CD14-positive monocyte (primary cell): ENCODE measurements around the gene RIMBP2. TPM values are rescaled to one million over a fixed set of nuclear protein-coding genes. Genes with fewer than 3 reads are reported as not detected.

Experiments
- DNase-seq, 3 donors: peaks; one replicate each; pipeline ENCODE4 v3.0.0-alpha.2; 2011 to 2022
- H2AFZ ChIP-seq: 2 replicates; pipeline ENCODE4 v1.6.0; 2012; ENCODE audit warnings: mild to moderate bottlenecking, low read depth, low read length, inconsistent platforms; ENCODE audit not compliant: insufficient read depth, poor library complexity, severe bottlenecking
- H3K27ac ChIP-seq, 2 donors: 1 replicate in 1 of 2; 2 replicates in 1 of 2; pipeline ENCODE4 v1.5.1; 2012 to 2013; ENCODE audit warnings: low read length in 2 of 2, control low read depth in 1 of 2, inconsistent platforms in 1 of 2, low read depth in 1 of 2, mild to moderate bottlenecking in 1 of 2
- H3K27me3 ChIP-seq, 2 donors: one replicate each; pipeline versions ENCODE4 v1.6.0 to v1.6.1; 2011 to 2013; ENCODE audit warnings: low read length in 2 of 2; ENCODE audit not compliant: control insufficient read depth in 2 of 2, insufficient read depth in 2 of 2
- H3K36me3 ChIP-seq, 2 donors: replicated peaks in 1 of 2; 1 replicate in 1 of 2; 2 replicates in 1 of 2; pipeline versions ENCODE4 v1.5.1 to v1.6.1; 2012 to 2013; ENCODE audit warnings: low read length in 2 of 2, control low read depth in 1 of 2, inconsistent platforms in 1 of 2, mild to moderate bottlenecking in 1 of 2; ENCODE audit not compliant: insufficient read depth in 2 of 2, control insufficient read depth in 1 of 2
- H3K4me1 ChIP-seq, 2 donors: 1 replicate in 1 of 2; 2 replicates in 1 of 2; pipeline versions ENCODE4 v1.5.1 to v1.6.1; 2012 to 2013; ENCODE audit warnings: low read length in 2 of 2, control low read depth in 1 of 2, inconsistent platforms in 1 of 2, mild to moderate bottlenecking in 1 of 2, moderate library complexity in 1 of 2; ENCODE audit not compliant: insufficient read depth in 2 of 2, control insufficient read depth in 1 of 2
- H3K4me2 ChIP-seq: replicated peaks from 2 replicates; pipeline ENCODE3; 2012; ENCODE audit warnings: low read length, moderate library complexity, mild to moderate bottlenecking; ENCODE audit not compliant: poor library complexity, severe bottlenecking; ENCODE audit errors: extremely low read depth
- H3K4me3 ChIP-seq, 3 experiments: fragments of 200-600 bp in 1 of 3; sonication (generic) in 1 of 3; replicated peaks in 1 of 3; 1 replicate in 2 of 3; 2 replicates in 1 of 3; pipeline ENCODE4 v1.5.1; 2011 to 2013; ENCODE audit warnings: low read length in 3 of 3, mild to moderate bottlenecking in 3 of 3, control low read depth in 2 of 3, low read depth in 2 of 3, inconsistent platforms in 1 of 3, moderate library complexity in 1 of 3
- H3K79me2 ChIP-seq: 2 replicates; pipeline ENCODE4 v1.6.0; 2012; ENCODE audit warnings: mild to moderate bottlenecking, control low read depth, inconsistent platforms, low read length, moderate library complexity; ENCODE audit not compliant: insufficient read depth
- H3K9ac ChIP-seq: 2 replicates; pipeline ENCODE4 v1.6.0; 2017; ENCODE audit warnings: low read length, mild to moderate bottlenecking; ENCODE audit not compliant: insufficient read depth, poor library complexity, severe bottlenecking
- H3K9me3 ChIP-seq, 2 donors: replicated peaks in 1 of 2; 1 replicate in 1 of 2; 2 replicates in 1 of 2; pipeline versions ENCODE4 v1.5.1 to v1.6.1; 2012 to 2013; ENCODE audit warnings: low read length in 2 of 2, control low read depth in 1 of 2; ENCODE audit not compliant: control insufficient read depth in 1 of 2, insufficient read depth in 1 of 2
- H4K20me1 ChIP-seq: 2 replicates; pipeline ENCODE4 v1.6.0; 2012; ENCODE audit warnings: mild to moderate bottlenecking, low read length, control low read depth, moderate library complexity; ENCODE audit not compliant: insufficient read depth
- H3K27ac Mint-ChIP-seq, 7 donors: one replicate each; pipeline ENCODE4 v1.8.0; 2020; ENCODE audit warnings: mild to moderate bottlenecking in 7 of 7, mixed read lengths in 7 of 7, moderate library complexity in 6 of 7, inconsistent platforms in 2 of 7
- H3K27me3 Mint-ChIP-seq, 3 donors: one replicate each; pipeline ENCODE4 v1.8.0; 2021 to 2022; ENCODE audit warnings: low read depth in 3 of 3, mild to moderate bottlenecking in 3 of 3, mixed read lengths in 3 of 3, moderate library complexity in 3 of 3, inconsistent platforms in 1 of 3
- H3K36me3 Mint-ChIP-seq, 2 donors: one replicate each; pipeline ENCODE4 v1.8.0; 2020; ENCODE audit warnings: mixed read lengths in 2 of 2, inconsistent platforms in 1 of 2, mild to moderate bottlenecking in 1 of 2
- H3K4me1 Mint-ChIP-seq: one replicate; pipeline ENCODE4 v1.8.0; 2020; ENCODE audit warnings: mild to moderate bottlenecking, mixed read lengths
- H3K4me3 Mint-ChIP-seq, 2 donors: one replicate each; pipeline ENCODE4 v1.8.0; 2020; ENCODE audit warnings: mild to moderate bottlenecking in 2 of 2, mixed read lengths in 2 of 2, moderate library complexity in 1 of 2
- H3K9me3 Mint-ChIP-seq, 7 donors: one replicate each; pipeline ENCODE4 v1.8.0; 2020 to 2022; ENCODE audit warnings: mixed read lengths in 7 of 7, mild to moderate bottlenecking in 6 of 7, moderate library complexity in 6 of 7, inconsistent platforms in 2 of 7
- WGBS: methylation state at CpG from one replicate; pipeline ENCODE4 v1.1.5; 2013; ENCODE audit warnings: missing lambda C conversion rate; ENCODE audit not compliant: insufficient coverage; 5-methylcytosine and 5-hydroxymethylcytosine counted together
- intact Hi-C, 2 donors: fragments of 100-400 bp; cut with micrococcal nuclease; formaldehyde crosslinking; loops; one replicate each; pipeline versions ENCODE4 v1.15.0 to v1.15.1; 2023
- polyA plus RNA-seq, 3 donors: library from polyadenylated mRNA; depleted of rRNA in 1 of 3; unstranded in 2 of 3; stranded (reverse) in 1 of 3; fragments of 300-500 nt in 2 of 3; fragments of >200 nt in 1 of 3; fragmentation: Illumina TruSeq in 2 of 3; gene quantifications; 1 replicate in 2 of 3; 2 replicates in 1 of 3; pipeline ENCODE4 v1.2.3, GENCODE V29; 2012 to 2021
- TF ChIP-seq, protein P1 (sequence below): fragments of 200-600 bp; IDR thresholded peaks from one replicate; pipeline ENCODE4 v1.8.0; 2022; ENCODE audit warnings: antibody characterized with exemption, mild to moderate bottlenecking

The RIMBP2 gene
- polyA plus RNA-seq, 3 donors: not detected

DNA sequence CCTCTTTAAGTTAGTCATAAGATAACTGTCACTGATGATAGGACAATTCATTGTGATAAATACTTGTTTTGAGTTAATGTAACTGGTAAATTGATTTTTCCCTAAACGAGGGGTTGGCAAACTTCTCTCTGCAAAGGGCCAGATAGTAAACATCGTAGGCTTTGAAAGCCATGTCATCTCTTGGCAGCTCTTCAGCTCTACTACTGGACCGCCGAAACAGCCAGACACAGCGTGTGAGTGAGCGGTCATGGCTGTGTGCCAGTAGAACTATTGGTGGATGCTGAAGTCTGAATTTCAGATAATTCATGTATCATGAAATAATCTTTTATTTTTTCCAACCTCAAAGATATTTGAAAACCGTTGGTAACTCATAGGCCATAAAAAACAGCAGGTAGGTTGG, 368.5 kb downstream of the RIMBP2 start:
- no peak for DNase-seq
- Histone ChIP-seq H3K4me3 (no peak overlapping the region), H3K9me3 (no peaks in the 10 kb centered on the region), H3K4me1 (no peaks in the 10 kb centered on the region), H3K27ac (no peak overlapping the region), H3K4me2 (no peak overlapping the region), H2AFZ (no peak overlapping the region), H3K36me3 (no peaks in the 10 kb centered on the region), H3K9ac (no peak overlapping the region), H3K27me3 (no peaks in the 10 kb centered on the region), H4K20me1 (no peaks in the 10 kb centered on the region), H3K79me2 (no peaks in the 10 kb centered on the region)
- intact Hi-C loops: no loop called here
- no peak overlapping the region for H3K4me3 Mint-ChIP-seq
- peaks cover 0 to 4% (median 3%) of the 10 kb centered on the region in 3 donors for H3K27me3 Mint-ChIP-seq
- H3K27ac Mint-ChIP-seq: no peak overlapping the region
- no peaks in the 10 kb centered on the region for H3K36me3 Mint-ChIP-seq
- no peaks in the 10 kb centered on the region for H3K9me3 Mint-ChIP-seq
- no peaks in the 10 kb centered on the region for H3K4me1 Mint-ChIP-seq
- TF ChIP-seq, protein P1, sequence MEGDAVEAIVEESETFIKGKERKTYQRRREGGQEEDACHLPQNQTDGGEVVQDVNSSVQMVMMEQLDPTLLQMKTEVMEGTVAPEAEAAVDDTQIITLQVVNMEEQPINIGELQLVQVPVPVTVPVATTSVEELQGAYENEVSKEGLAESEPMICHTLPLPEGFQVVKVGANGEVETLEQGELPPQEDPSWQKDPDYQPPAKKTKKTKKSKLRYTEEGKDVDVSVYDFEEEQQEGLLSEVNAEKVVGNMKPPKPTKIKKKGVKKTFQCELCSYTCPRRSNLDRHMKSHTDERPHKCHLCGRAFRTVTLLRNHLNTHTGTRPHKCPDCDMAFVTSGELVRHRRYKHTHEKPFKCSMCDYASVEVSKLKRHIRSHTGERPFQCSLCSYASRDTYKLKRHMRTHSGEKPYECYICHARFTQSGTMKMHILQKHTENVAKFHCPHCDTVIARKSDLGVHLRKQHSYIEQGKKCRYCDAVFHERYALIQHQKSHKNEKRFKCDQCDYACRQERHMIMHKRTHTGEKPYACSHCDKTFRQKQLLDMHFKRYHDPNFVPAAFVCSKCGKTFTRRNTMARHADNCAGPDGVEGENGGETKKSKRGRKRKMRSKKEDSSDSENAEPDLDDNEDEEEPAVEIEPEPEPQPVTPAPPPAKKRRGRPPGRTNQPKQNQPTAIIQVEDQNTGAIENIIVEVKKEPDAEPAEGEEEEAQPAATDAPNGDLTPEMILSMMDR: no peak
- WGBS: 90% methylated on average over 4 of the region's 7 CpGs

Other genes starting within 250 kb of the RIMBP2 start
- gene STX2, start 123.0 kb upstream of the RIMBP2 start, polyA plus RNA-seq: 10 to 100 TPM in 1 of 3 donors, 1 to 10 TPM in 2; 4.8 to 32.9 (median 7.6) TPM
- gene RAN, start 155.8 kb upstream of the RIMBP2 start, polyA plus RNA-seq: 100 to 1,000 TPM; 197 to 443 (median 366) TPM
- 10 to 100 TPM in 1 of 3 donors, 1 to 10 TPM in 2; 4.7 to 17.9 (median 4.9) TPM for gene ADGRD1, start 237.6 kb upstream of the RIMBP2 start, polyA plus RNA-seq